Measurements from ENCODE around the gene ZNF557.

DNA sequence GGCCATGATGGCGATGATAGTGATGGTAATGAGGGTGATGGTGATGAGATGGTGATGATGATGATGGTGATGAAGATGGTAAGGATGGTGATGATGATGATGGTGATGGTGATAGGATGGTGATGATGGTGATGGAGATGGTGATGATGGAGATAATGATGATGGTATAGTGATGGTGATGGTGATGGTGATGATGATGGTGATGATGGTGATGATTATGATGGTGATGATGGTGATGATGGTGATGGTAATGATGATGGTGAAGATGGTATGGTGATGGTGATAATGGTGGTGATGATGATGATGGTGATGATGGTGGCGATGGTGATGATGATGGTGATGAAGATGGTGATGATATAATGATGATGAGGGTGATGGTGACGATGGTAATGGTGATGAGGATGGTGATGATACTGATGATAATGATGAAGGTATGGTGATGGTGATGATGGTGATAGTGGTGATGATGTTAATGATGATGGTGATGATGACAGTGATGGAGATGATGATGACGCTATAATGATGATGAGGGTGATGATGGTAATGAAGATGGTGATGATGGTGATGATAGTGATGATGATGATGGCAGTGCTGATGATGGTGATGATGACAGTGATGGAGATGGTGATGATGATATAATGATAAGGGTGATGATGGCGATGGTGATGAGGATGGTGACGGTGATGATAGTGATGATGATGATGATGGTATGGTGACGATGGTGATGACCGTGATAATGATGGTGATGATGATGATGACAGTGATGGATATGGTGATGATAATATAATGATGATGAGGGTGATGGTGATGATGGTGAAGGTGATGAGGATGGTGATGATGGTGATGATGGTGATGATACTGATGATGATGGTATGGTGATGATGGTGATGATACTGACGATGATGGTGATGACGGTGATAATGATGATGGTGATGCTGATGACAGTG is 37.5 kb downstream of the ZNF557 start:
- TF ChIP-seq EZH2phosphoT487 (IDR thresholded peaks at IDR 0.05; ENCODE audit: low read depth), result no peak
- TF ChIP-seq, protein P1, sequence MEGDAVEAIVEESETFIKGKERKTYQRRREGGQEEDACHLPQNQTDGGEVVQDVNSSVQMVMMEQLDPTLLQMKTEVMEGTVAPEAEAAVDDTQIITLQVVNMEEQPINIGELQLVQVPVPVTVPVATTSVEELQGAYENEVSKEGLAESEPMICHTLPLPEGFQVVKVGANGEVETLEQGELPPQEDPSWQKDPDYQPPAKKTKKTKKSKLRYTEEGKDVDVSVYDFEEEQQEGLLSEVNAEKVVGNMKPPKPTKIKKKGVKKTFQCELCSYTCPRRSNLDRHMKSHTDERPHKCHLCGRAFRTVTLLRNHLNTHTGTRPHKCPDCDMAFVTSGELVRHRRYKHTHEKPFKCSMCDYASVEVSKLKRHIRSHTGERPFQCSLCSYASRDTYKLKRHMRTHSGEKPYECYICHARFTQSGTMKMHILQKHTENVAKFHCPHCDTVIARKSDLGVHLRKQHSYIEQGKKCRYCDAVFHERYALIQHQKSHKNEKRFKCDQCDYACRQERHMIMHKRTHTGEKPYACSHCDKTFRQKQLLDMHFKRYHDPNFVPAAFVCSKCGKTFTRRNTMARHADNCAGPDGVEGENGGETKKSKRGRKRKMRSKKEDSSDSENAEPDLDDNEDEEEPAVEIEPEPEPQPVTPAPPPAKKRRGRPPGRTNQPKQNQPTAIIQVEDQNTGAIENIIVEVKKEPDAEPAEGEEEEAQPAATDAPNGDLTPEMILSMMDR (IDR thresholded peaks at IDR 0.05; ENCODE audit: low read depth, low read length), result no peak

Data from OCI-LY3 (cell line).